Measurements from ENCODE around the gene PEAR1.

DNA sequence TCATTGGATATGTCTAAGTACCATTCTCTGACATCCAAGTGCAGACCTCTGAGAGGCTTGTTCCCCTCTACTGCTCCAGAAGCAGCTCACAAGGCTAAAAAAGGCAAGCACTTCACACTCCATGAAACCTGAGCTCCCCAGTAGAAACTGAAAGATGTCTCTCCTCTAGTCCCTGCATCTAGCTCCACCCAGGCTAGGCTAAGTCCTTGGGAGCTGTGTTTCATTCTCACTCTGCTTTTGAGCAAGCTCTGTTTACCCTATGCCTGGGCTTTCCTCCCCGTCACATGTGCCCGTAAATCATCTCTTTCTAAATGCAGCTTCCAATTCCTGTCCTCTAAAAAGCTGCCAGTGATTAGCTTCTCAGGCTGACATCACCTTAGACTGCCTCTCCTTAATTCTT lies 65.9 kb downstream of the PEAR1 start:
- TF ChIP-seq POLR2A (IDR thresholded peaks at IDR 0.05; ENCODE audit: low read length) = no peak
- TF ChIP-seq, protein P1, sequence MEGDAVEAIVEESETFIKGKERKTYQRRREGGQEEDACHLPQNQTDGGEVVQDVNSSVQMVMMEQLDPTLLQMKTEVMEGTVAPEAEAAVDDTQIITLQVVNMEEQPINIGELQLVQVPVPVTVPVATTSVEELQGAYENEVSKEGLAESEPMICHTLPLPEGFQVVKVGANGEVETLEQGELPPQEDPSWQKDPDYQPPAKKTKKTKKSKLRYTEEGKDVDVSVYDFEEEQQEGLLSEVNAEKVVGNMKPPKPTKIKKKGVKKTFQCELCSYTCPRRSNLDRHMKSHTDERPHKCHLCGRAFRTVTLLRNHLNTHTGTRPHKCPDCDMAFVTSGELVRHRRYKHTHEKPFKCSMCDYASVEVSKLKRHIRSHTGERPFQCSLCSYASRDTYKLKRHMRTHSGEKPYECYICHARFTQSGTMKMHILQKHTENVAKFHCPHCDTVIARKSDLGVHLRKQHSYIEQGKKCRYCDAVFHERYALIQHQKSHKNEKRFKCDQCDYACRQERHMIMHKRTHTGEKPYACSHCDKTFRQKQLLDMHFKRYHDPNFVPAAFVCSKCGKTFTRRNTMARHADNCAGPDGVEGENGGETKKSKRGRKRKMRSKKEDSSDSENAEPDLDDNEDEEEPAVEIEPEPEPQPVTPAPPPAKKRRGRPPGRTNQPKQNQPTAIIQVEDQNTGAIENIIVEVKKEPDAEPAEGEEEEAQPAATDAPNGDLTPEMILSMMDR (IDR thresholded peaks at IDR 0.05) = no peak
- TF ChIP-seq ZFP36 (IDR thresholded peaks at IDR 0.05; ENCODE audit: borderline replicate concordance, partially characterized antibody) = no peak
- no peak for TF ChIP-seq SREBF2 (IDR thresholded peaks at IDR 0.05)
- no peak for TF ChIP-seq JUN (IDR thresholded peaks at IDR 0.05)
- TF ChIP-seq, protein P2, sequence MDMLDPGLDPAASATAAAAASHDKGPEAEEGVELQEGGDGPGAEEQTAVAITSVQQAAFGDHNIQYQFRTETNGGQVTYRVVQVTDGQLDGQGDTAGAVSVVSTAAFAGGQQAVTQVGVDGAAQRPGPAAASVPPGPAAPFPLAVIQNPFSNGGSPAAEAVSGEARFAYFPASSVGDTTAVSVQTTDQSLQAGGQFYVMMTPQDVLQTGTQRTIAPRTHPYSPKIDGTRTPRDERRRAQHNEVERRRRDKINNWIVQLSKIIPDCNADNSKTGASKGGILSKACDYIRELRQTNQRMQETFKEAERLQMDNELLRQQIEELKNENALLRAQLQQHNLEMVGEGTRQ (IDR thresholded peaks at IDR 0.05) = no peak
- TF ChIP-seq, protein P3, sequence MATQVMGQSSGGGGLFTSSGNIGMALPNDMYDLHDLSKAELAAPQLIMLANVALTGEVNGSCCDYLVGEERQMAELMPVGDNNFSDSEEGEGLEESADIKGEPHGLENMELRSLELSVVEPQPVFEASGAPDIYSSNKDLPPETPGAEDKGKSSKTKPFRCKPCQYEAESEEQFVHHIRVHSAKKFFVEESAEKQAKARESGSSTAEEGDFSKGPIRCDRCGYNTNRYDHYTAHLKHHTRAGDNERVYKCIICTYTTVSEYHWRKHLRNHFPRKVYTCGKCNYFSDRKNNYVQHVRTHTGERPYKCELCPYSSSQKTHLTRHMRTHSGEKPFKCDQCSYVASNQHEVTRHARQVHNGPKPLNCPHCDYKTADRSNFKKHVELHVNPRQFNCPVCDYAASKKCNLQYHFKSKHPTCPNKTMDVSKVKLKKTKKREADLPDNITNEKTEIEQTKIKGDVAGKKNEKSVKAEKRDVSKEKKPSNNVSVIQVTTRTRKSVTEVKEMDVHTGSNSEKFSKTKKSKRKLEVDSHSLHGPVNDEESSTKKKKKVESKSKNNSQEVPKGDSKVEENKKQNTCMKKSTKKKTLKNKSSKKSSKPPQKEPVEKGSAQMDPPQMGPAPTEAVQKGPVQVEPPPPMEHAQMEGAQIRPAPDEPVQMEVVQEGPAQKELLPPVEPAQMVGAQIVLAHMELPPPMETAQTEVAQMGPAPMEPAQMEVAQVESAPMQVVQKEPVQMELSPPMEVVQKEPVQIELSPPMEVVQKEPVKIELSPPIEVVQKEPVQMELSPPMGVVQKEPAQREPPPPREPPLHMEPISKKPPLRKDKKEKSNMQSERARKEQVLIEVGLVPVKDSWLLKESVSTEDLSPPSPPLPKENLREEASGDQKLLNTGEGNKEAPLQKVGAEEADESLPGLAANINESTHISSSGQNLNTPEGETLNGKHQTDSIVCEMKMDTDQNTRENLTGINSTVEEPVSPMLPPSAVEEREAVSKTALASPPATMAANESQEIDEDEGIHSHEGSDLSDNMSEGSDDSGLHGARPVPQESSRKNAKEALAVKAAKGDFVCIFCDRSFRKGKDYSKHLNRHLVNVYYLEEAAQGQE (IDR thresholded peaks at IDR 0.05) = no peak
- TF ChIP-seq RCOR1 (IDR thresholded peaks at IDR 0.05; ENCODE audit: low read depth, low read length) = no peak

All from A549 (cell line).